Cortex of kidney (tissue), 1 donor: ENCODE results near the gene VDR.

Experiments used
- DNase-seq: peaks from one replicate; lab custom pipeline; 2025; lab: John Stamatoyannopoulos, UW

VDR gene

DNA sequence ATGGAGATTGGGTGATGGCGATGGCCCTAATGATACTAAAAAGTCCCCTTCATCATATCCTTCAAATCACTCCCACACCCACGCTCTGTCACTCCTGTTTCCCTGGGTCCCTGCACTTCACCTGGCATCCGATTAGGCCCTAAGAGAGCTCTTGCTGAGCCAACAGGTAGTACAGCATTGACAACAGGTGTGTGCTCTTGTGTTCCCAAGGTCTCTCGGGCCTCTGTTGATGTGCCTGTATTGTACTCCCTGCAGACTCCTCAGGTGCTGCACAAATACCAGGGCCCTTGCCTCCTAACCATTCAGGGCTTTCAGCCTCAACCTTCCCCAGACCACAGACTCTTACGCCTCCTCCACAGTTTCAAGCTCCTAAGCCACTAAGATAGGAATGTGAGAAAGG is 25.8 kb upstream of the VDR start:
- DNase-seq, result no peak

- no peak for DNase-seq
These were observed 22.6 kb upstream of the VDR start for GRCh38 chr12:47927346-47927745.

GRCh38 chr12:47921907-47922306 is 17.1 kb upstream of the VDR start:
- no peak for DNase-seq

DNA sequence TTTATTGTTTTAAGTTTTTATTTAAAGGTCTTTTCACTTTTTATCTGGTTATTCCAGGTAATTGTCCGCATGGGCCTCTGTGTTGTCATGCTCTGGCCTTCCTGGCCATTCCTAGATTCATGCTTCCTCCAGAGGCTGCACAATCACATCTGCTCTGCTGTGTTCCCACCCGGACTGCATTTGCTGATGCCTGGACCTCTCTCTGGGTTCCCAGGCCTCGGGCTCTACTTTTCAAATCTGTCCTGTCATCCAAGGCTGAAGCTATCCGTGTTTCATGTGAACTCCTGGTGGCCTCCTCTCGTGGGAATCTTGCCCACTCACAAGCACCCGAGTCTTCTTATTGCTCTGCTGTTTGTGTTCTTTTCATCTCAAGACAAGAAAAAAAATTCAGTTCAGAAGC is 16.1 kb upstream of the VDR start:
- DNase-seq, result no peak

GRCh38 chr12:47913081-47913480 is 8.3 kb upstream of the VDR start:
- no peak for DNase-seq

GRCh38 chr12:47912556-47912955 is 7.8 kb upstream of the VDR start:
- no peak for DNase-seq

DNA sequence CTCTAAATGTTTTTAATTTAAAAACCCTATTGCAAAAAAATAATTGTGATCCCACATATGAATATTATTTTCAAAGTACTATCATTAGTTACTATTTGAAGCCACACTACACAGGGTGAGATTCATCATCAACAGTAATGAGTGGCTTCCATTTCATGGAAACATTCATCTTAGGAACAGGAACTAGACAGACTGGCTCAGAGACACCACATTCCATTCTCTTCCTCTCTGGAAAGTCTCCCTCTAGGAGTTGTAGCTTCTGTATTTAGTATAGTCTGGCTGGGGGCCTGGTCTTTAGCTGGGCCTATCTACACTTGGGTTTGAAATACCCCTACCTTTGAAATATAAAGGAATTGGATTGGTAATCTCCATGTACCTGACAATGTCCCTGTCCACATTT is 6.2 kb upstream of the VDR start:
- no peak for DNase-seq

DNA sequence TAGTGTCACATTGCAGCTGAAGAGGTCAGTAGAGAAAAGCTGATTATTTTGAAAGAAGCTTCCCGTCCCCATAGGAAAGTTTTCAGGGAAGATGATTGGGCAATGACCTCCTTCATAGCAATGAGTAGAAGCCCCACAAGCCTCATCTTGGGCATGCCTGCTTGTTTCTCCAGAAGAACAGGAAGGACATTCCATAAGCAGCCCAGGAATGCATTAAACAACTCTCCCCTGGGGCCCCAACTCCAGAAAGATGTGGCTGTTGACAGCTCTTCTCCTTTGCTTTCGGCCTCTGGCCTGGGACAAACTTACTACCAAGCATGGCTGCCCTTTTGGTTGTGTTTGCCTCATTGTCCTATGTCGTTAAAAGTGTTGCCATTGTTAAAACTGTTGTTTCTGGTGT is 5.7 kb upstream of the VDR start:
- no peak for DNase-seq

DNA sequence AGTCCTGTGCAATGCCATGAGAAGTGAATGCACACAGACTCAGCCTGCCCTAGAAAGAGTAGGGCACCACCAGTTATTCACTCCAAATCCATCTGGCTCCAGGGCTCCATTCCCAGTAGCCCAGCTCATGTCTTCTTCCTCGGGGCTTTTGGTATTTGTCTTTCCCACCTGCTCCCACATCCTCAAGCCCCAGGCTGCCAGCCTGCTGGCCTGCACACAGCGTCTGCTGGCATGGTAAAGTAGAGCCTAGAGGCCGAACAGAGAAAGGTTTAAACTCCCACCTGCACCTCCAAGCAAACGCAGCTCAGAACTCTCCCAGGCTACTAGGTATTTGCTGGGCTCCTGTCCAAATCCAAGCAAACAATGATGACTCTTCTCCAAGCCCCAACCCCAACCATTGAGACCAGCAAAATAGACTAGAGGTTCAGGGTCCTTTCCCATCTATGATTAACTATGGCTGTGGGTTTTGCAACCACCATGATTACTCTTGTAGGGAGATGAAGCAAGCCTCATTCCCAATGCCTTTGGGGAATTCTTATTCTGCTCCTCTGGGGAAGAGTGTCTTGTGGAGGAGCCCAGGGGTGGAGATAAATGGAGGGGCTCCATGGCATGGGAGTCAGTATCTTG is 5.2 kb upstream of the VDR start:
- DNase-seq, result no peak

- DNase-seq, result no peak
These were observed 3.9 kb upstream of the VDR start for GRCh38 chr12:47908738-47909137.

- DNase-seq, result no peak
These were observed 3.2 kb upstream of the VDR start for GRCh38 chr12:47907851-47908454.

- no peak for DNase-seq
These were observed 674 bp downstream of the VDR start for GRCh38 chr12:47903927-47904712.

GRCh38 chr12:47903151-47903611 is 1.6 kb downstream of the VDR start:
- DNase-seq, result no peak

GRCh38 chr12:47902131-47902639 is 2.6 kb downstream of the VDR start:
- no peak for DNase-seq

DNA sequence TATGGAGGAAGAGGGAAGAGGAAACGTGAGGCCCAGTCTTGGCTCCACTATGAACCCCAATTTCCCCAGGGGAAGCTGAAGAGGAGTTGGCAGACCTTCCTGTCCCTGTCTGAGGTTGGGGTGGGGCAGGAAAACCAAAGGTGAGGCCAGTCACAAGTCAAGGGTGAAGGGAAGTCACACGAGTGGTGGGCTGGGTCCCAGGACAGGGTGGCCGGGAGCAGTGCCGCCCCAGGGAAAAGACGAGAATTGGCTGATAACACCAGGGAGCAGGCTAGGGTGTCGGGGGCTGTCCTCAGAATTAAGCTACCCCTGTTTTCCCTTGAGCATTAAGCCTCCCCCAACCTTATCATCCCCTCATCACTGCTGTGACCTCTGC is 3.1 kb downstream of the VDR start:
- DNase-seq, result no peak

DNA sequence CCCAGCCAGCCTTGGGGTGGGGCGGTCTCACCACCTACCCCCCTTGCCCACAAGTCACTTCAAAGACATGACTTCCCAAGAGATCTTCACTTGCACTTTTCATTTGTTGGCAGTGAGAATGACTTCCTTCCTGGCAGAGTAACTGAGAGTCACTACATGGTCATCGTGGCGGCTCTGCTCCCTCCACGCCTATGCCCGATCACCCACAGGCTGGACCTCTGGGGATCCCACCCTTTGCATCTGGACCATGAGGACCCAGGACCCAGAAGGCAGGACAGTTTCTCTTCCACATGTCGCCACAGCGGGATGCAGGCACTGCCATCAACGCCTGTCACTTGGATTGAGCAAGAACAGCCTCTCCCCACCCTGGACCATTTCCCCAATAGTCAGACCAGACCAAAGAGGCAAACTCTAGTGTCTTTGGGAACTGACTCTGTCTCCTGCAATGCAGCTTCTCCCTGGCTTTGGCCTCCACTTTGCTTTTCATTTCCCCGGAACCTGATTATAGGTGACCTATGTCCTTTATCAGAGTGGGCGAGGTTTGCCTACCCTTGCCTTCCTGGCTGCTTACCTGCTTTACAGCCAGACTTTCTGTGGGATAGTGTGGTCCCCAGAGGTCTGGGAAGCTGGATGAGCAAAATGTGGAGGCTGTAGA is 3.6 kb downstream of the VDR start:
- DNase-seq, result no peak

- no peak for DNase-seq
These were observed 4.4 kb downstream of the VDR start for GRCh38 chr12:47900131-47901062.

DNA sequence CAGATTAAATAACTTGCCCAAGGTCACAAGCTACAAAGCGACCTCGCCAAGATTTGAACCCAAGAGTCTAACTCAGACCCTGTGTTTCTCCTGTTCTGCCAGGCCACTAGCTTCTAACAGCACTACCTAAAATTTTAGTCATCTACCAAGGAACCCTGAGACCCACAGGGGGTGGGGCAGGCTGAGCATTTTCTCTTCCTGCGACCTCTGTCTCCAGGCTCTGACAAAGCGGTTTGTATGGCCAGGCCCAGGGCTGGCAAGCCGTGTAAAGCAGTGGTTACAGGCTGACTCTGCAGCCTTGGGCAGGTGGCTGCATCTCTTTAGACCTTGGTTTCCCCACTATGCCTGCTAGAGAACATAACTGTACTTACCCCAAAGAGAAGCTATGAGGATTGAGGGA is 5.3 kb downstream of the VDR start:
- no peak for DNase-seq

GRCh38 chr12:47896633-47897032 is 8.2 kb downstream of the VDR start:
- DNase-seq, result no peak

GRCh38 chr12:47896022-47896421 is 8.8 kb downstream of the VDR start:
- no peak for DNase-seq

- no peak for DNase-seq
These were observed 10.1 kb downstream of the VDR start for GRCh38 chr12:47894652-47895051.

DNA sequence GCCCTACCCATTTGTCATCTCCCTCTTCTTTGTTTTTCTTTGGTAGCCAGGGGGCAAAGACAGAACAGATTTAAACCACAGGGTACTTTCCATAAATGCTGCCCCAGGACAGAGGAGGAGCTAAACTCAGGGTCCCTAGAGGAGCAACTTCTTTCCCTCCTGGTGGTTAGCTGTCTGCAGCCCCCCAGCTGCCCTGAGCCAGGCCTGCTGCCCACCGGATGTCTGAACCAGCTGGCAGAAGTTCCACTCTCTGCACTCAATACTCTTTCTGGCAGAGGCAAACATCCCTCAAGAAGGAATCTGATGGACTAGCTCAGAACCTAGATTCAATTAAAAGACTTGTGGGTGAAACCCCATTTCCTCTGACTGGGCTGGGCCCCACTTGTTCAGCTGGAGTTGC is 10.7 kb downstream of the VDR start:
- DNase-seq, result no peak
